ENCODE data around the gene CLIC5.

CLIC5 gene

DNA sequence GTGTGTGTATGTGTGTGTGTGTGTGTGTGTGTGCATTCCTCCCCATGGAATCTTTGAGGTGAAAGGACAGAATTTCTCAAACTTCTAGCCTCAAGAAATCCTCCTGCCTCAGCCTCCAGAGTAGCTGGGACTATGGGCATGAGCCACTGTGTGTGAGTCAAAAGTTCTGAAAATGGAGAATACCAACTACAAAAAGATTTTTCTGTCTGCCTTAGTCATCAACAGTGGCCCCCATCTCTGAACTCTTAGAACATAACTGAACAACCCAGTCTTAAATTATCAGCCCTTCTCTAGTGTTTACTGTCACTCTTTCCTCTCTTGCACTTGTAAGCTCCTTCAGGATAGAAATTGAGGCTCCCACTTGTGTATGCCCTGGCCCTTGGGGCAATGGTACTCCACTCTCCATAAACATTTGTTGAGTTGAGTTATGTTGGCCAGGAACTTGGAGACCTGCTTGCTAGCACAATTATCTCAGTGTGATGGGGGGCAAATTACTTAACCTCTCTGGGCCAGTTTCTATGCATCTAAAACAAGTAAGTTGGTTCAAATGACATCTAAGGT, 35.3 kb upstream of the CLIC5 start:
- Histone ChIP-seq H4K8ac (ENCODE audit: low read depth, low read length) (no peak overlapping the region), H3K4me2 (ENCODE audit: low read length) (no peak overlapping the region), H3K9me3 (ENCODE audit: insufficient read depth, low read depth, low read length) (no peaks in the 10 kb centered on the region), H3K14ac (ENCODE audit: low read length) (no peak overlapping the region), H4K91ac (ENCODE audit: low read depth, low read length) (no peak overlapping the region), H3K9ac (ENCODE audit: low read length) (no peak overlapping the region), H2AK5ac (ENCODE audit: low read length) (no peak overlapping the region), H2AFZ (ENCODE audit: insufficient read depth, low read length, poor library complexity) (no peak overlapping the region), H3K18ac (ENCODE audit: low read length) (no peak overlapping the region), H3K4me3 (ENCODE audit: low read depth, low read length) (no peak overlapping the region), H3K27ac (ENCODE audit: low read depth, low read length) (no peak overlapping the region), H3K79me1 (ENCODE audit: low read length) (no peaks in the 10 kb centered on the region), H3K4ac (ENCODE audit: low read depth, low read length) (no peak overlapping the region), H3K36me3 (ENCODE audit: control insufficient read depth in 1 of 2, insufficient read depth in 2 of 2, low read length in 2 of 2) (no peaks in the 10 kb centered on the region), H3K79me2 (ENCODE audit: control insufficient read depth, insufficient read depth, low read length, poor library complexity) (no peaks in the 10 kb centered on the region), H3K4me1 (ENCODE audit: control insufficient read depth in 1 of 2, insufficient read depth in 2 of 2, low read length in 2 of 2) (no peaks in the 10 kb centered on the region), H3K23ac (ENCODE audit: low read length) (no peak overlapping the region), H2BK120ac (ENCODE audit: insufficient read depth, low read length, poor library complexity) (no peak overlapping the region), H3K27me3 (ENCODE audit: insufficient read depth, low read length) (no peaks in the 10 kb centered on the region), H2BK12ac (ENCODE audit: low read length) (no peak overlapping the region), H4K12ac (ENCODE audit: low read depth, low read length) (no peak overlapping the region), H2BK5ac (ENCODE audit: low read depth, low read length, poor library complexity) (no peak overlapping the region)
- DNase-seq, result no peak

DNA sequence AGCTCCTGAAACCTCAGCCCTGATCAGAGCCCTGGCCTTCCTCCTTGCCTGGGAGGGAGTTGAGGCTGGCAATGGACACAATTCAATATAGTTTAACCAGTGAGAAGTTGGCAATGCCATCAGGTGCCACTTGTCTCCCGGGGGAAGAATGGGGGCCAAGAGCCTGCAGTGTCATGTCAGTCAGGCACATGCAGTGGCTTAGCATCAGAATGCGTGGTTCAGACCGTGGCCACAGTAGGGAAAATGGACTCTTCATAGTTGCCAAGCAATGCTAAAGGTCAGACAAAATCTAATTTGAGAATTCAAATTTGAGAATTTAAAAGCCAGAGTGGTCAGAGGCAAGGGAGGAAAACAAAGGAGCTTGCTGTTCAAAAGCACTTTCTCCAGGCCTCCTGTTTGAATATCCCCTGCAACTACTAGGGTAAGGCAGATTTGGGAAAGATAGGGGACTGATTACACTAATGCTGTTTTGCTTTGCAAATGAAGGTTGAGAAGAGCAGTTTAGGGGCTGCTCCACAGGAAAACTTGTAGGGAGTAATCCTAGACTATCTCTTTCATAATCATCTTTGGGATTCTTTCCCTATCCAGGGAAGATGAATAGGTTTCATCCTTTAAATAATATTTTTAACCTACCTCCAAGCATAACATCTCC, 33.1 kb upstream of the CLIC5 start:
- H3K23ac ChIP-seq (ENCODE audit: low read length), result no peak overlapping the region
- H3K4me3 ChIP-seq (ENCODE audit: low read depth, low read length), result no peak overlapping the region
- H4K12ac ChIP-seq (ENCODE audit: low read depth, low read length), result no peak overlapping the region
- no peak overlapping the region for H3K4ac ChIP-seq (ENCODE audit: low read depth, low read length)
- WGBS (ENCODE audit: extremely low coverage, insufficient coverage, insufficient read length), result no CpG with 5 or more reads among the region's 3 CpGs
- H3K79me2 ChIP-seq (ENCODE audit: control insufficient read depth, insufficient read depth, low read length, poor library complexity), result no peaks in the 10 kb centered on the region
- no peaks in the 10 kb centered on the region for H3K4me1 ChIP-seq (ENCODE audit: control insufficient read depth in 1 of 2, insufficient read depth in 2 of 2, low read length in 2 of 2)
- no peak overlapping the region for H4K8ac ChIP-seq (ENCODE audit: low read depth, low read length)
- no peak overlapping the region for H4K91ac ChIP-seq (ENCODE audit: low read depth, low read length)
- H2BK12ac ChIP-seq (ENCODE audit: low read length), result no peak overlapping the region
- no peak overlapping the region for H3K18ac ChIP-seq (ENCODE audit: low read length)
- H3K27ac ChIP-seq (ENCODE audit: low read depth, low read length), result no peak overlapping the region
- no peak overlapping the region for H3K4me2 ChIP-seq (ENCODE audit: low read length)
- H3K79me1 ChIP-seq (ENCODE audit: low read length), result no peaks in the 10 kb centered on the region
- H2AK5ac ChIP-seq (ENCODE audit: low read length), result no peak overlapping the region
- no peak overlapping the region for H2AFZ ChIP-seq (ENCODE audit: insufficient read depth, low read length, poor library complexity)
- H2BK5ac ChIP-seq (ENCODE audit: low read depth, low read length, poor library complexity), result no peak overlapping the region
- H3K27me3 ChIP-seq (ENCODE audit: insufficient read depth, low read length), result no peaks in the 10 kb centered on the region
- H3K9me3 ChIP-seq (ENCODE audit: insufficient read depth, low read depth, low read length), result no peaks in the 10 kb centered on the region
- H3K9ac ChIP-seq (ENCODE audit: low read length), result no peak overlapping the region
- no peak overlapping the region for H2BK120ac ChIP-seq (ENCODE audit: insufficient read depth, low read length, poor library complexity)
- H3K14ac ChIP-seq (ENCODE audit: low read length), result no peak overlapping the region
- DNase-seq, result no peak
- H3K36me3 ChIP-seq (ENCODE audit: control insufficient read depth in 1 of 2, insufficient read depth in 2 of 2, low read length in 2 of 2), result no peaks in the 10 kb centered on the region

DNA sequence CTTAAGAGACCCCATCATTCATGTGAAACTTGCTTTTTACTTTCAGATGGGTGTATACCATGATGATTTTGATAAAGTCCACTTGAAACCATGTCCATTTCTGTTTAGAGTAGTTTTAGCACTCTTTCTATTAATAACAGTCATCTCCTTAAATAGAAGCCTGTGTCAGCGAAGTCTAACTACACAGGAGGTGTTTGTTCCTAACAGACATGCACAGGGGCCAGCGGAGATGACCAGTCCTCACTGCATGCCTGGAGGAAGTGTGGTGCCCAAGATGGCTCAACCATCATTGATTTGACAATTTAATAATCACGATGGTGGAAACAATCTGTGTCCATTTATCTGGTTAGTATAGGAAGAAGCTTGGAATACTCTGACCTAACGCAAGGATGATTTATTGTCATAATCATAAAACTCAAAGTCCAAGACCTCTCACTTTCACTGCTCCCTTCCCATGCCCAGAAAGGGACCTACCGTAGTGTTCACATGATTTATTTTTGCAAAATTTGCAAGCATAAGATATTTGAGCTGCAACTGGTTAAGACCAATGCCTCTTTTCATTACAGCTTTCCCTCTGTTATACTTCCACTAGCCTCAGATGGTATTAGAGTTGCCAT, 31.0 kb upstream of the CLIC5 start:
- Histone ChIP-seq H2BK5ac (ENCODE audit: low read depth, low read length, poor library complexity) (no peak overlapping the region), H3K23ac (ENCODE audit: low read length) (no peak overlapping the region), H2BK12ac (ENCODE audit: low read length) (no peak overlapping the region), H3K36me3 (ENCODE audit: control insufficient read depth in 1 of 2, insufficient read depth in 2 of 2, low read length in 2 of 2) (no peaks in the 10 kb centered on the region), H4K8ac (ENCODE audit: low read depth, low read length) (no peak overlapping the region), H3K9me3 (ENCODE audit: insufficient read depth, low read depth, low read length) (no peaks in the 10 kb centered on the region), H2AK5ac (ENCODE audit: low read length) (no peak overlapping the region), H3K9ac (ENCODE audit: low read length) (no peak overlapping the region), H3K14ac (ENCODE audit: low read length) (no peak overlapping the region), H3K4me2 (ENCODE audit: low read length) (no peak overlapping the region), H3K4ac (ENCODE audit: low read depth, low read length) (no peak overlapping the region), H3K4me1 (ENCODE audit: control insufficient read depth in 1 of 2, insufficient read depth in 2 of 2, low read length in 2 of 2) (no peaks in the 10 kb centered on the region), H3K27ac (ENCODE audit: low read depth, low read length) (no peak overlapping the region), H4K91ac (ENCODE audit: low read depth, low read length) (no peak overlapping the region), H3K27me3 (ENCODE audit: insufficient read depth, low read length) (no peaks in the 10 kb centered on the region), H4K12ac (ENCODE audit: low read depth, low read length) (no peak overlapping the region), H2AFZ (ENCODE audit: insufficient read depth, low read length, poor library complexity) (no peak overlapping the region), H3K79me2 (ENCODE audit: control insufficient read depth, insufficient read depth, low read length, poor library complexity) (no peaks in the 10 kb centered on the region), H3K18ac (ENCODE audit: low read length) (no peak overlapping the region), H3K79me1 (ENCODE audit: low read length) (no peaks in the 10 kb centered on the region), H3K4me3 (ENCODE audit: low read depth, low read length) (no peak overlapping the region), H2BK120ac (ENCODE audit: insufficient read depth, low read length, poor library complexity) (no peak overlapping the region)
- no peak for DNase-seq
- no CpG with 5 or more reads among the region's 5 CpGs for WGBS (ENCODE audit: extremely low coverage, insufficient coverage, insufficient read length)

- Histone ChIP-seq H3K18ac (ENCODE audit: low read length) (no peak overlapping the region), H3K9ac (ENCODE audit: low read length) (no peak overlapping the region), H3K27me3 (ENCODE audit: insufficient read depth, low read length) (no peaks in the 10 kb centered on the region), H2BK120ac (ENCODE audit: insufficient read depth, low read length, poor library complexity) (no peak overlapping the region), H2AFZ (ENCODE audit: insufficient read depth, low read length, poor library complexity) (no peak overlapping the region), H3K9me3 (ENCODE audit: insufficient read depth, low read depth, low read length) (no peaks in the 10 kb centered on the region), H3K4me1 (ENCODE audit: control insufficient read depth in 1 of 2, insufficient read depth in 2 of 2, low read length in 2 of 2) (no peaks in the 10 kb centered on the region), H3K14ac (ENCODE audit: low read length) (no peak overlapping the region), H3K4ac (ENCODE audit: low read depth, low read length) (no peak overlapping the region), H2AK5ac (ENCODE audit: low read length) (no peak overlapping the region), H4K91ac (ENCODE audit: low read depth, low read length) (no peak overlapping the region), H3K27ac (ENCODE audit: low read depth, low read length) (no peak overlapping the region), H3K4me2 (ENCODE audit: low read length) (no peak overlapping the region), H4K12ac (ENCODE audit: low read depth, low read length) (no peak overlapping the region), H3K4me3 (ENCODE audit: low read depth, low read length) (no peak overlapping the region), H2BK5ac (ENCODE audit: low read depth, low read length, poor library complexity) (no peak overlapping the region), H3K79me1 (ENCODE audit: low read length) (no peaks in the 10 kb centered on the region), H4K8ac (ENCODE audit: low read depth, low read length) (no peak overlapping the region), H3K79me2 (ENCODE audit: control insufficient read depth, insufficient read depth, low read length, poor library complexity) (no peaks in the 10 kb centered on the region), H2BK12ac (ENCODE audit: low read length) (no peak overlapping the region), H3K23ac (ENCODE audit: low read length) (no peak overlapping the region), H3K36me3 (ENCODE audit: control insufficient read depth in 1 of 2, insufficient read depth in 2 of 2, low read length in 2 of 2) (no peaks in the 10 kb centered on the region)
- DNase-seq, result peak; percentile 83 to 86
- WGBS (ENCODE audit: extremely low coverage, insufficient coverage, insufficient read length), result no CpG with 5 or more reads among the region's 5 CpGs
These were observed 29.4 kb upstream of the CLIC5 start for GRCh38 chr6:46044881-46045617.
